ENCODE data around the gene DYNLL2.

DNA sequence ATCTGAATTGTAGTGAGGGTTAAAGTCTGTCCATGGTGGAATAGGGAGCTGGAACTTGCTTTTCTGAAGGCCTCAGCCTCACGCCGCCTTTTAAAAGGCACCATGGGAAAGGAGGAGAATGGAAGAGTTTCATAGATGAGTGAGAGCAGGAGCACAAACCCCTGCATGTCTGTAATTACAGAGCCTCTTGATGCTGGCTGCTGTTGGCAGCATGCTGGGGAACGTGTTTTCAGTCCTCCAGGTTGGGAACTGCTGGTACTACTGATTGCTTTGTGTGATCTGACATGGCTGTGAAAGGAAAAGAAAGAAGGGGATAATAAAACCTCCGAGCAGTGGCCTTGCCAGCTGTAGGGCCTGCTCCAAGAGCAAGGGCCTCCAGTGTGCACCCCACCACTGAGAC is 16.8 kb upstream of the DYNLL2 start:
- TF ChIP-seq, protein P1, sequence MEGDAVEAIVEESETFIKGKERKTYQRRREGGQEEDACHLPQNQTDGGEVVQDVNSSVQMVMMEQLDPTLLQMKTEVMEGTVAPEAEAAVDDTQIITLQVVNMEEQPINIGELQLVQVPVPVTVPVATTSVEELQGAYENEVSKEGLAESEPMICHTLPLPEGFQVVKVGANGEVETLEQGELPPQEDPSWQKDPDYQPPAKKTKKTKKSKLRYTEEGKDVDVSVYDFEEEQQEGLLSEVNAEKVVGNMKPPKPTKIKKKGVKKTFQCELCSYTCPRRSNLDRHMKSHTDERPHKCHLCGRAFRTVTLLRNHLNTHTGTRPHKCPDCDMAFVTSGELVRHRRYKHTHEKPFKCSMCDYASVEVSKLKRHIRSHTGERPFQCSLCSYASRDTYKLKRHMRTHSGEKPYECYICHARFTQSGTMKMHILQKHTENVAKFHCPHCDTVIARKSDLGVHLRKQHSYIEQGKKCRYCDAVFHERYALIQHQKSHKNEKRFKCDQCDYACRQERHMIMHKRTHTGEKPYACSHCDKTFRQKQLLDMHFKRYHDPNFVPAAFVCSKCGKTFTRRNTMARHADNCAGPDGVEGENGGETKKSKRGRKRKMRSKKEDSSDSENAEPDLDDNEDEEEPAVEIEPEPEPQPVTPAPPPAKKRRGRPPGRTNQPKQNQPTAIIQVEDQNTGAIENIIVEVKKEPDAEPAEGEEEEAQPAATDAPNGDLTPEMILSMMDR (IDR thresholded peaks at IDR 0.05): no peak
- TF ChIP-seq POLR2AphosphoS5 (IDR thresholded peaks at IDR 0.05; ENCODE audit: low read depth, low read length): no peak
- no peak for TF ChIP-seq EZH2phosphoT487 (IDR thresholded peaks at IDR 0.05; ENCODE audit: borderline replicate concordance, low read depth)
- no peak for TF ChIP-seq RCOR1 (IDR thresholded peaks at IDR 0.05; ENCODE audit: low read length)
- TF ChIP-seq SIN3A (IDR thresholded peaks at IDR 0.05; ENCODE audit: borderline replicate concordance, low read depth, low read length): no peak
- TF ChIP-seq, protein P2, sequence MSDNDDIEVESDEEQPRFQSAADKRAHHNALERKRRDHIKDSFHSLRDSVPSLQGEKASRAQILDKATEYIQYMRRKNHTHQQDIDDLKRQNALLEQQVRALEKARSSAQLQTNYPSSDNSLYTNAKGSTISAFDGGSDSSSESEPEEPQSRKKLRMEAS (IDR thresholded peaks at IDR 0.05; ENCODE audit: low read depth): no peak
- no peak for TF ChIP-seq TAF1 (IDR thresholded peaks at IDR 0.05; ENCODE audit: borderline replicate concordance, low read depth, low read length)
- TF ChIP-seq, protein P3, sequence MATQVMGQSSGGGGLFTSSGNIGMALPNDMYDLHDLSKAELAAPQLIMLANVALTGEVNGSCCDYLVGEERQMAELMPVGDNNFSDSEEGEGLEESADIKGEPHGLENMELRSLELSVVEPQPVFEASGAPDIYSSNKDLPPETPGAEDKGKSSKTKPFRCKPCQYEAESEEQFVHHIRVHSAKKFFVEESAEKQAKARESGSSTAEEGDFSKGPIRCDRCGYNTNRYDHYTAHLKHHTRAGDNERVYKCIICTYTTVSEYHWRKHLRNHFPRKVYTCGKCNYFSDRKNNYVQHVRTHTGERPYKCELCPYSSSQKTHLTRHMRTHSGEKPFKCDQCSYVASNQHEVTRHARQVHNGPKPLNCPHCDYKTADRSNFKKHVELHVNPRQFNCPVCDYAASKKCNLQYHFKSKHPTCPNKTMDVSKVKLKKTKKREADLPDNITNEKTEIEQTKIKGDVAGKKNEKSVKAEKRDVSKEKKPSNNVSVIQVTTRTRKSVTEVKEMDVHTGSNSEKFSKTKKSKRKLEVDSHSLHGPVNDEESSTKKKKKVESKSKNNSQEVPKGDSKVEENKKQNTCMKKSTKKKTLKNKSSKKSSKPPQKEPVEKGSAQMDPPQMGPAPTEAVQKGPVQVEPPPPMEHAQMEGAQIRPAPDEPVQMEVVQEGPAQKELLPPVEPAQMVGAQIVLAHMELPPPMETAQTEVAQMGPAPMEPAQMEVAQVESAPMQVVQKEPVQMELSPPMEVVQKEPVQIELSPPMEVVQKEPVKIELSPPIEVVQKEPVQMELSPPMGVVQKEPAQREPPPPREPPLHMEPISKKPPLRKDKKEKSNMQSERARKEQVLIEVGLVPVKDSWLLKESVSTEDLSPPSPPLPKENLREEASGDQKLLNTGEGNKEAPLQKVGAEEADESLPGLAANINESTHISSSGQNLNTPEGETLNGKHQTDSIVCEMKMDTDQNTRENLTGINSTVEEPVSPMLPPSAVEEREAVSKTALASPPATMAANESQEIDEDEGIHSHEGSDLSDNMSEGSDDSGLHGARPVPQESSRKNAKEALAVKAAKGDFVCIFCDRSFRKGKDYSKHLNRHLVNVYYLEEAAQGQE (IDR thresholded peaks at IDR 0.05; ENCODE audit: low read depth, low read length): no peak
- no peak for TF ChIP-seq RAD21 (IDR thresholded peaks at IDR 0.05; ENCODE audit: low read length)
- TF ChIP-seq ELF1 (IDR thresholded peaks at IDR 0.05): no peak
- no peak for TF ChIP-seq TCF12 (IDR thresholded peaks at IDR 0.05)
- no peak for TF ChIP-seq NRF1 (IDR thresholded peaks at IDR 0.05; ENCODE audit: low read depth, low read length)
- no peak for TF ChIP-seq MXI1 (IDR thresholded peaks at IDR 0.05; ENCODE audit: low read depth, low read length)

Data from SK-N-SH (cell line).